GM18517 (cell line): ENCODE measurements around the gene CLCN4.
A peak's percentile ranks its signal among the peaks of the same experiment; 100 is the strongest.

Experiments
- ATAC-seq: cut with Tn5 transposase; IDR thresholded peaks from one replicate; pipeline ENCODE4 v1.9.1; 2021; ENCODE audit warnings: mild to moderate bottlenecking, moderate library complexity; ENCODE audit not compliant: unreplicated experiment

The CLCN4 gene

DNA sequence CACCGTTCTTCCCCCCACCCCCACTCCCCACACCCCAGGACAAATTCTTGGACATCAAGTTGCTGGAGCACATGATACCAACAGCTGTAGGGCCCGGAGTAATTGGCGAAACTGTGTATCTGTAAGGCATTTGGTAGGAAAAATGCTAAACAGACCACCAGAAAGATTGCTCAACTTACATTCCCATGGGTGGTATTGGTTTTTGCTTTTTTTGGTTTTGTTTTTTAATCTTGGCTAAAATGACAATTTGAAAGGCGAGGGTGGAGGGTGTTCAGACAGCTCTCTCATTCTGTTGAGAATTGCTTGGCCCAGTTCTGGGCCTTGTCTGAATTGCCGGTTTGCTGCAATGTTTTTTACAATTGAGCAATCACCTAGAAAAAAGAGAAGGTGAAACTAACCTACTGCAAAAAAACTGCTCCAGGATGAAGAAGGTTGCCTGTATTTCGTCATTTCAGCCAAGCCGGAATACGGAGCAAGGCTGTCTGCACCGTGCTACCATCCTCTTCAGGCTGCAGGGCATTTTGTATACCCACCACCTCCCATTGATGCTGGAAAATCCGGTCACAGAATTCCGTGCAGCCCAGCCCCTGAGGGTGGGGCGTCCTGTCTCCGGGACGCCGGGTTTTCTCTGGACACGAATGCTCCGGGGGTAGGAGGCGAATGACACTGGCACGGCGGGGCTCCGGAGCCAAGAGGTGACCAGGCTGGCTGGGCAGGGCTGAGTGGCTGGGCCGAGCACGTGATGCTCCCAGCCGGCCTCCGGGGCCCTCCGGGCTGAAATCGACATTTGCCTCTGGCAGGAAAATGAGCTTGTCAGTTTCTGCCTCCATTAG is at the start of gene CLCN4:
Gene CLCN4, plus strand, starts transcription at position 777 of the 833 bp plus-strand sequence. CDS start 28,058 bp downstream, outside the sequence.
- peak; percentile 60 for ATAC-seq

DNA sequence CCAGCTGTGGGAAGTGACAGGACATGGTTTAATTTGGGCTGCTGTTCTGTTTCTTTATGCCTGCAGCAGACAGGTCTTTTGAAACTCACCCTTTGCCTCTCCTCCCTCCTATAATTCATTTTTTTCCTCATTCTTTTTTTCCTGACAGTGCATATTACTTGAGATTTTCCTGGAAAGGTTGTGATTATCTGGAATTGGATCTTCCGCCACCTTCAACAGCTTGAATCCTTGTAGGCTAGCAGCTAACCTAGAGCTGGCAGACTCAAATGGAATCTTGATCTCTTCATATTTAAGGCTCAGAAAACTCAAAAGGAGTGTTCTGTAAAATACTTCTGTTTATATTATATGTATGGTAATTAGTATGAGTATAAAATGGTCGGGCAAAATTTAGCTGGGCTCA is 49.3 kb upstream of the CLCN4 start:
- ATAC-seq, result no peak

DNA sequence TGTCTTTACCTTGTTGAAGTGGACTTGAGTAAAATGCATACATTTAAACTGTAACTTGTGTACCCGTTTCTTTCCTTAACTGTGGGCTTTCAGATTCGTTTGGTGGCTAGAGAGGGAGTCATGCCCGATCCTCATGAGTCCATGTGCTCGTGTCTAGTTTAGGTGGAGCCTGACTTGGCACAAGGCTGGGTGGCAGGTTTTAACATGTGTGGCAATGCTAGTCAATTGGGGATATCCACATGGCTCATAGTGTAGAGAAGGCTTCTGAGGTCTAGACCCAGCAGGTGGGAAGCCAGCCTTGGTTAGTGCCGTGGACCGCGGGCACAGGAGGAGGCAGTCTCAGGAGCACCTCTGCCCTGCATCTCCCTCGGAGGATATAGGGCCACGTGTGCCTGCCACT is 48.5 kb upstream of the CLCN4 start:
- ATAC-seq, result no peak

DNA sequence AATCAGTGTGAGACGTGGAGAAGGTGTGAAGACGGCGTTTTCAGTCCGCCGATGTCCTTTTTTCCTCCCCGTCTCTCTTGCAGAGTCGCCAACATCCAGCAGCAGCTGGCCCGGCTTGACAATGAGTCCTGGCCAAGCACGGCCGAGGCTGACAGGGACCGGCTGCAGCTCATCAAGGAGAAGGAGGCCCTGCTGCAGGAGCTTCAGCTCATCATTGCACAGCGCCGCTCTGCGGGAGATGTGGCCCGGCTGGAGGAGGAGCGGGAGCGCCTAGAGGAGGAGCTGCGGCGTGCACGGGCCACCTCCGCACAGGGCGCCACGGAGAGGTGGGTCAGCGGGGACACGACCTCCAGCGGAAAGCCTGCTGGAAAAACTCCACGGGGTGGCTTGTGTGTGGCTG is 47.1 kb upstream of the CLCN4 start:
- ATAC-seq, result no peak

DNA sequence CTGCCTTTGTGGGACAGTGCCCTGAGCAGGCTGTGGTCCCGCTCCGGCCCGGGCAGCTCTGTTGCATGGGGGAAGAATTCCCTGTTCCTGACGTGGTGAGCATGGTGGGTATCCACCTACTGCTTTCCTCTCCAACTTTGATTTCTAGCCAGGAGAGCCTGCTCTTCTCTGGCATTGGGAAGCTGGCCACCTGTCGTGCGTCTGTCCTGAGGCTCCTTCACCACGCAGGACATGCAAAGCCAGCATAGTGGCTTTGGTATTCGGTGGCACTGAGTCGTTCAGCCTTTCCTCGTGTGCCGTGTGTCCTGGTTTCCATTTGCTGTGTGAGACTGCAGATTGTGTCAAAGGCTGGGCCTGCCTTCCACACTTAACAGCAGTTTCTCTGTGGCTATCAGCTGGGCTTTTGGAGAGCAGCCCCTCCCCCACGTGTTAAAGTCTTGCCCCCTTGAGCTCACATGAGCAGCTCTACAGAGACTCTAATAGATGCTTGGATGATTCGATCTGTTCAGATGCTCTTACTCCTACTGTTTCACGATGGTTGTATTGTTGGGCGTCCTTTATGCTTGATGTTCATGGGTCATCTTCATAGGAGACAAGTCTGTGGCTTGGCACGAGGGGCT is 46.3 kb upstream of the CLCN4 start:
- ATAC-seq, result peak; percentile 0

DNA sequence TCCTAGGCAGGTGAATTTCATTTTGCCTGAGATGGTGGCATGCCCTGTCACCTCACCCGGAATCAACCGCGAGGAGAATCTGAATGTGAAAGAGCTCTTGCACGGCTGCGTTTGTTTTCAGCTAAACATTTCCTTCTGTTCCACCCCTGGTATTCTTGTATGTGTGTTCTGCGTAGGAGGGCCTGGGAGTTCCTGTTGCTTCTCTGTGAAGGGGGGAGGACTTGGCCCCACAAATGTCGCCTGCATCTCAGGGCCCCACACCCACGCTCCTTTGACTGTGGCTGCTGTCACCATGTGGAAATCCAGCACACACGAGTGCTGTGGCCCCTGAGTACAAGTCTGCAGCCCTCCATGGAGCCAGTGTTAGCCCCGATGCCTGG is 45.8 kb upstream of the CLCN4 start:
- peak; percentile 36 for ATAC-seq

DNA sequence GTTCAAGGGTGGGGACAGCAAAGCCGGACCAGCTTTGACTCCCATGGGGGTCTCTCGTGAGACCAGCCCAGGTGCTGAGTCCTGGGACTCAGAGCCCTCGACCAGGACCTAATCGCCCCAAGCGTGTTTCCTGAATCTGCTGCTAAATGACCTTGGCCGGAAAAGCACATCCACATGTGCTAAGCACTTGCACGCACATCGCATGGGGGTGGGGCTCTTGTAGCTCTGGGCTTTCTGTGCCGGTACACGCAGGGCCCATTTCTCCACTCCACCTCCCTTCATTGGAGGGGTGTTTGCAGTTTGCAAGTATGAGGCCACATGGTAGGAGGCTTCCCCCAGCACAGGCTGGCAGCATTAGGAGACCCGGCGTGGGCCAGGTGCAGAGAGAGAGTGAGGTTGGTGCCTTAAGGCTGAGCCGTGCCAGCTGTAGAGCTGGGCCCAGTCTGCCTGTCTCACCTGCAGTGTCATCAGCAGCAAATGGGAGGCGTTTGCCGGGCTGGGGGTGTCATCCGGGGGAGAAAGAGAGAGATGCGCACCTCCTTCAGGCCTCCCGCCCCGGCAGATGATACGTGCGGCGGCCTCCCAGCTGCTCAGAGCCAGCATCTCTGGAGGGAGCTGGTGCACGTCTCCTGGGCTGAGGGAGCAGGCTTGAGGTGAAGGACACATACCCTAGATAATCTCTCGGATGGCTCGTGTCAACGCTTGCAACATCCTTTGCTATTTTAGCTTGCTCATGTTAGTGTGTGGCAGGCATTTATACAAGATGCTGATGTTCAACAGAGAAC is 45.2 kb upstream of the CLCN4 start:
- peak; percentile 53 for ATAC-seq

DNA sequence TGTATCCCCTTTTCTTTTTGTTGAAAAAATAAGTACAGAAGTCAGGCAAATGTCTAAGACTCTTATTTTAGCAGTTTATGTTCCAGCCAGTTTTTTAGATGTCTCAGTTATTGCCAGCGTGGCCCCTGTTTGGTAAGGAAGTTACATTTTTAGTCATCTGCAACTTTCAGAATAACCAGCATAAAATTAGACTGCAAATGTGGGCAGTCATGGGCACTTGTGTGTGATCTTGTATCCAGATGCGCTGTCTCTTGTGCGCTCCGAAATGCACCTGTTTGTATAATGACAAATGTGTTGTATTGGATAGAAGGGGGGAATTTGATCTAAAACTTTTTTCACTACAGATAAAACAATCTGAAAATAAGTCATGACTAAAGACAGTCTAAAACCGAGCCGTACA is 44.3 kb upstream of the CLCN4 start:
- ATAC-seq, result peak; percentile 43

DNA sequence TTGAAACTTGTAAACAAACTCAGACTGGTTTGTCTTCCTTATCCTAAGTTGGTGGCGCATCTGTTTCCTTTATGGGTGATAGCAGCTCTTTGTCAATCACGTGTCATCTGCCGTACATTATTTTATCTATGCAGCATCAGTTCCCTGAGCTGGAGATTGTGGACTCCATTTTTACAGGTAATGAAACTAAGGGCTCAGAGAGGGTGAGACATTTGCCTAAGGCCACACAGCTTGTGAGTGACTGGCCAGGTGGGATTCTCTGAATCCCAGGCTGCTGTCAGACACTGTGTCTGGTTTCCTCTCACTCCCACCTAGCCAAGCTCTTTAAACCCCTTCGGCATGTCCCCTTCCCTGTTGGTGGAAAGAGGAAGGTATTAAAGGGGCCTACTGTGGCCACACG is 41.7 kb upstream of the CLCN4 start:
- no peak for ATAC-seq

DNA sequence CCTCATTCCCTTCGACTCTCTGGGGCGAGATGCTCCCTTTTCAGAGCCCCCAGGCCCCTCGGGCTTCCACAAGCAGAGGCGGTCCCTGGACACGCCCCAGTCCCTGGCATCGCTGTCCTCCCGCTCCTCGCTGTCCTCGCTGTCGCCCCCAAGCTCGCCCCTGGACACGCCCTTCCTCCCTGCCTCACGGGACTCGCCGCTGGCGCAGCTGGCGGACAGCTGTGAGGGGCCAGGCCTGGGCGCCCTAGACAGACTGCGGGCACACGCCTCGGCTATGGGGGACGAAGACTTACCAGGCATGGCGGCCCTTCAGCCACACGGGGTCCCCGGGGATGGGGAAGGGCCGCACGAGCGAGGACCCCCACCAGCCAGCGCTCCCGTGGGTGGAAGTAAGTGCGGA is 39.5 kb upstream of the CLCN4 start:
- no peak for ATAC-seq

DNA sequence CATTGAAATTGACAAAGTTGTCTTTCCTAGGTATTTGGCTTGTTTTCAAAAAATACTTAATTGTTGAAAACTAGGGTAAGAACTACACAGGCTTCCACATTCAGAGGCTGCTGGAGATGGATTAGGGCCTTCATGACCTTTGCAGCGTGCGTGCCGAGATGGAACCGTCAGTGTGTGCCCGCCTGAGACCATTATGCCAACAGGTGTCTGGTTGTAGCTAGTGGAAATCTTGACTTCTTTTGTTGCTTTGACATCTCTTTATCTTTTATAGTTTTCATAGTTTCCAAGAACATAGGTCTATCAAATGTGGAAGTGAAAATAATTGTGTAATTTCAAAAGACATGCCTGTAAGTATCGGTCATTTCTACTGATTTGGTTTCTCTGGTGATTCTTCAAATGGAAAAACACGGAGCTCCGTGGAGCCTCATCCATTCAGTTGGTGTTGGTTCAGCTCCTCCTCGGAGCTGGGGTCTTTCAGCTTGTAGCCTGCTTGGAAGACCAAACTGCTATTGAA is 38.9 kb upstream of the CLCN4 start:
- no peak for ATAC-seq

DNA sequence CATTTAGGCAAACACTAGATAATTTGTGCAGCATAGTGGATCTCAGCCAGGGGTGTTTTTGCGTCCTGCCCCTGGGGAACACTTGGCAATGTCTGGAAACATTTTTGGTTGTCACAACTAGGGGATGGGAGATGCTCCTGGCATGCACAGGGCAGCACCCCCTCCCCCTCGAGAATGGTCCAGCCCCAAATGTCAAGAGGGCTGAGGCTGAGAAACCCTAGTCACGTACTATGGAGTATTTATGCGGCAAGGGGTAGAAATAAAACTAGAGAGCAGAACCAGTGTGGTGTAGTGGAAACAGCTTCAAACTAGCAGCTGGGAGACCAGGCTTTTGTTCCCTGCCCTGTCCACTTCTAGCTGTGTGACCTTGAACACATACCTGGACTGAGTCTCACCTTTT is 38.2 kb upstream of the CLCN4 start:
- no peak for ATAC-seq

DNA sequence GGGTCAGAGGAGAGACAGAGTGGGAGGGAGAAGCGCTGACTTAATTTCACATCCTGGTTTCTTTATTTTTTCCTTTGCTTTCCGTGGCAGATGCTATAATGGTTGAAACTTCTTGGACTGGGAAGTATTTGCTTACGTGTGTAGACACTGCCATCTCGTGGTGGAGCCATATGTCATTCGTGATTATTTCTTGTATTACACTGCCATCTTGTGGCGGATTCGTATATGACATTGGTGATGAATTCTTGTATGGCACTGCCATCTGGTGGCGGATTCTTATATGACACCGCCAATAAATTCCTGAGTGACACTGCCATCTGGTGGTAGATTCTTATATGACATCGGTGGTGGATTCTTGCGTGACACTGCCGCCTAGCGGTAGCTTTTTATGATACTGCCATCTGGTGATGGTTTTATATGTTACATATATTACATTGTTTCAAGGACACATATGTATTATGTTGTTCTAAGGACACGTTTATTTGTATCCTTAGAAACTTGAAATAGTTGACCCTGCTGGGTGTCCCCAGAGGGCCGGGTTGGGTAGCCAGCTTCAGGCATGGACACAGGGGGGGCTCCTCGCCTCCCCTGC is 37.3 kb upstream of the CLCN4 start:
- peak; percentile 72 for ATAC-seq

DNA sequence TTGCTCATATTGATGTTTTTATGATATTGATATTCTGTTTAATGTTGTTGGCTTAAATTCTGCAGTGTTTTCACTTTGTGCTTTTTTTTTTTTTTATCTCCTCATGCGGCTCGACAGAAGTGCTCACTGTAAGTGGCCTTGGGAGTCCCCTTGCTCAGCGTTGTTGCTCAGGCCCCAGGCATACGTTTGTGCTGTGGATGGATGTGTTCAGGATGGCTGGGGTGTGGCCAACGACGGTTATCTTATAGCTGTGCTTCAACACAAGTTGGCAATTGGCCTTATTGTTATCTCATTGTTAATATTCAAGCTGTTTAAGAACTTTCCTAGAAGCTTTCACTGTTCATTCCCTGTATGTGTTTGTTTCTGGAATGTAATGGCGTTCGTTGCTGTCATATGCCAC is 36.4 kb upstream of the CLCN4 start:
- no peak for ATAC-seq

DNA sequence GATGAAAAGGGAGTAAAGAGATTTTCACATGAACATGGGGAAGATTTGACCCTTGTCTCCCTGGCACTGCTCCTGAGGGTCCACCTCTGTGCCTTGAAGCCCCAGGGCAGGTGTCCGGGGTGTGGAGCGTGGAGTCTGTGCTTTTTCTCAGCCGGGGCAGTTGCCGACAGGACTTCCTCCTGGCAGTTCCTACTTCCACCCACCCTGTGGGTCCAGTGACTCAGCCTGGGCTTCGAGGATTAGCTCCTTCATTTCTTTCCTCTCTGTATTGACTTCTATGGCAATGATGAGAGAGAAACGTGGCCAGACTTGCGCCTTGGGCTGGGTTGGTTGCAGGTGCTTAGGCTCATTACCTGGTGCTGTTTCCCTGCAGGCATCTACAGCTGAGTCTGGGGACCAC is 35.9 kb upstream of the CLCN4 start:
- ATAC-seq, result no peak

DNA sequence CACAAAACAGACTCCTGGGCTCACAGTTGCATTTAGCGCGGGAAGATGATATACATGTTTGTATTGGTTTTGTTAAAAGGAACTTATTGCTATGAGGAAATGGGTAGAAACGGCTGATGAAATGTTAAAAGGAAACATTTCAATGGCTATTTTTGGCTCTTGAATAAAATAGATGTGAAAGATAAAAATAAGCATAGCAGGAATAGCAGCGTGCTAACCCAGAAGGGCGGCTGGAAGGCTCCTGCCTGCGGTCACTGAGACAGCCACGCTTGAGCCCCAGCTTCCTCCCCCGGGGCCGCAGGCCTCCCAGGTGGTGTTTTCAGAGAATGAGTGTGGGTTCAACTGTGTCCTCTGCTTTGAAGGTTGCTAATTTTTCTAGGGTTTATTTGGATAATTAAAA is 35.0 kb upstream of the CLCN4 start:
- peak; percentile 61 for ATAC-seq

DNA sequence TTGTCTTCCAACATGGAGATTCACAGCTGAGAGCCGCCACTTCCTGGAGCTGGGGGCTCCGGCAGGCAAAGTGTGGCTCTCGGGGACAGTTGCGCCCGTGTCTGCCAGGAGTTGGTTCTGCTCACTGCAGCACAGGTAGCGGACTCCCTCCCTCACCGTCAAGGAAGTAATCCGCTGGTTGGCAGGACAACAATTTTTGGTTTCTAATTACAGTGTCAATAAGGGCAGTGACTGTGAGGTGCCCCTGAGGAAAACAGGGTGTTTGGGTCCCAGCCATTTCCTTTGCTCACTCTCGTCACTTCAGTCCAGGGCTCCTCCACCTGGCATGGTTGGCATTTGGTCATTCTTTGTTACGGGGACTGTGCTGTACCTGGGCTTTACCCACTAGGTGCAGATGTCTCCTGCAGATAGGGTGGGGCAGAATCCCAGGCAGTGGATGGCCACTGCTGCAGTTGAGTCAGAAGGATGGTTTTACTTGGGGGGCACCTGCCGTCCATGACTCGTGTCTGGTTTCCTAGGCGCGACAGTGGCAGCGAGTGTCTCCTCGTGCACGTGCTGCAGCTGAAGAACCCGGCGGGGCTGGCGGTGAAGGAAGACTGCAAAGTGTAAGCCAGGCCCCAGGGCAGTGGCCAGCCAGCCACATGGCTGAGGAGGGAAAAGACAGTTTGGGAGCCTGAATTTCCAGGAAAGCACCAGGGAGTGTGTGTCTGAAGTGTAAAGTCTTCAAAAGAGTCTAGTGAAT is 32.1 kb upstream of the CLCN4 start:
- ATAC-seq, result no peak

DNA sequence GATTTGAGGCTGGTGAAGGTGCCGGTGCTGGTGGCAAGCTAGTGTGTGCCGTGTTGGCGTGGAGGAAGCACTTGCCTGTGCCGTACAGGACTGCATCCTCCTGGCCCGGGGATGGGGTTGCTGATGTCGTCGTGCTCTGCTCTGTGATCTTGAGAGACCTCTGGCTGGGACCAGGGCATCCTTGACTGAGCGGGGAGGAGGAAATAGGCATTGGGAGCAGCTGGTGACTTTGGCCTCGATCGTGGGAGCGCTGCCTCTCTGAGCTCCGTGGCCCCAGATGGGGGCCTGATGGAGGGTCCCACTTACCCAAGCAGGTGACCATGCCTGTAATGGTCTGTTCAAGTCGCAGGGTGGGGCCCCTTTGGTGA is 31.5 kb upstream of the CLCN4 start:
- no peak for ATAC-seq

DNA sequence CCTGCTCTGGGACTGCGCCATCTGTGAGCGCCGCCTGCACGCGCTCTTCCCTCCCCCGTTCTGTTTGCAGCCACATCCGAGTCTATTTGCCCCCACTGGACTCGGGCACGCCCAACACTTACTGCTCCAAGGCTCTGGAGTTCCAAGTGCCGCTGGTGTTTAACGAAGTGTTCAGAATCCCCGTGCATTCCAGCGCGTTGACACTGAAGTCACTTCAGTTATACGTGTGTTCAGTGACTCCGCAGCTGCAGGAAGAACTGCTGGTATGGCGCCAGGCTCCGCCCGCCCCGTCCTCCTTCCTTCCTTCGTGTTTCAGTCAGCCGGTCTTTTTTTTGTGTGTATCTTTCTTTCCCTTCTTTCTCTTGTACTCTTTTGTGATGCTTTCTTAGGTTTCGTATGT is 30.7 kb upstream of the CLCN4 start:
- ATAC-seq, result no peak

DNA sequence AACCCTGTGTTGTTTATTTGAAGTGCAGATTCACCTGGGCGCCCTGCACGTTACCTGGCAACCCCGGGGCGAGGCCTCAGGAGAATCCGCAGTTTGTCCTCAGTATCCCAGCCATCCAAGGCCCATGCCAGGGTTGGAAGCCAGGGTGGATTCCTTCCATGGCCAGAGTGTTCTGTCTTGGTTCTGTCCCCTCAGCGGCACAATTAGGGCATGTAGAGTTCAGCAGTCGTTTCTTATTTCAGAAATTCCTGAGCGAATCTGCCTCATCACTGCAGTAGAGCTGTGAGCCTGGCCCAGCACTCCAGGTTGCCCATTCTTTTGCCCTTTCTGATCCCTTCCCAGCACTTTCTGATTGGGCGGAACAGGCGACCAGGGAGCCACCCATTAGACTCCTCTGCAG is 29.9 kb upstream of the CLCN4 start:
- ATAC-seq, result no peak

DNA sequence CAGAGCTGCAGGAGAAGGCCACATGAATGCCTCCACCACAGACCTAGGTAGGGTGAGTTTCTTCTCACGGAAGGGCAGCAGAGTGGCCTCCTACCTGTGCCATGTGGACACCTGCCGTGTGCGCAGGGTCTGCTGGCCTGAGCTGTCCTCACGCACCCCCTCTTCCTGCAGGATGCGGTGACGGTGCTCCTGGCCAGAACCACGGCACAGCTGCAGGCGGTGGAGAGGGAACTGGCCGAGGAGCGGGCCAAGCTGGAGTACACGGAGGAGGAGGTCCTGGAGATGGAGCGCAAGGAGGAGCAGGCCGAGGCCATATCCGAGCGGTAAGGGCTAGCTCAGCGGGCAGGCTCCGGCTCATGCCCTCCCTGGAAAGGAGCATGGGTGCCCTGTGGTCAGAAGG is 28.4 kb upstream of the CLCN4 start:
- ATAC-seq, result no peak
